ENCODE results near the gene PPP2R2C.

The PPP2R2C gene

DNA sequence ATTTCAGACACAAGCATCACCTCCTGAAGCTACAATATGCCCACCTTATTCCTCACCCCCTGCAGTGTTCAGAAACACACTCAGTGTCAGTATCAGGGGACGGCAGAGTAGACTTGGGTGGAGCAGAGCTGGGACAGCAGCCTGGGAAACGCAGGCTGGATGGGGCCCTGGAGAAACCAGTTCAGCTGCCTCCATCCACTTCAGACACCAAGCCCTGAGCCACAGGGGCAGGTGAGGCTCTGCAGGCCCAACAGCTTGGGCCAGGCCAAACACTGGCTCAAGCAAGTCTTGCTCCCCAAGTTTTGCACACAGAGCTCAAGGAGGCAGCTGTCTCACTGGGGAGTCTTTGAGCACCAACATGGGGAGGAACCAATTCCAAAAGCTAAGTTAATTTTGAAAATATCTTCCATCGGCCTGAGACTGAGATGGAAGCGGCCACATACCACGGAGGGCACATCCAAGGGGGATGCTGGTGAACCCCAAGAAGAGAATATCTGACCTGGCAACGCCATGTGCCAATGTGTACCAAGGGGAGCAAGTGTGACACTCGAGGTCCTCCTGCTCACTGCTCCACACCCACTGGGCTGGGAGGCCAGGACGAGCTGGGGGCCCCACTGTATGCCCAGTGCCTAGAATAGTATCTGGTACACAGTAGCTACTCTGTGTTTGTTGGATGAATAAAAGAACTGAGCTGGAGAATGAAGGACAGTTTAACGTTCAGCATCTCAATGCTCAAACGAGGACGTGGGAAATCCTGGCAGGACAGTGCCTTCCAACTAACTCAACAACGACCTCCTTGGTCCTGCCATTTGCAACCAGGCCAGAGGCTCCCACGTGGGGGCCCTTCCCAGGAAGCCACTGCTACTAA, 45.6 kb downstream of the PPP2R2C start:
- no peak for DNase-seq (ENCODE audit: extremely low read depth in 1 of 2, low read depth in 1 of 2)

DNA sequence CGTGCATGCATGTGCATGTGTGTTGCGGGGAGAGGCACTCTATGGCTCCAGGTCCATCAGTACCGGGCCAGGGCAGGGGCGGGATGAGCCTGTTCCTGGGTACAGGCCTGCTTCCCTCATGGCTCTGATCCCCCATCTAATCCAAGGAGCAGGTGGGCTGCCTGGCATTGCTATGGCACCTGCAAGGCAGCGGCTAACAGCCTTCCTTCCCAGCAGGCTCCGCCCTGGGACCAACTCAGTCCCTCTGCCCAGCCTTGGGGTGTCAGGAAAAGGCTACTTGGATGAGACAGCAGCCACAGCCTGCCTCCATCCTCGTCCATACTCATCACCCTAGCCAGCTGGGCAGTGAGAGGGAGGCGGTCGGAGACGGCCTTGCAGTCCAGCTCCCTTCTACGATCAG, 46.5 kb downstream of the PPP2R2C start:
- no peak for DNase-seq (ENCODE audit: extremely low read depth in 1 of 2, low read depth in 1 of 2)

DNA sequence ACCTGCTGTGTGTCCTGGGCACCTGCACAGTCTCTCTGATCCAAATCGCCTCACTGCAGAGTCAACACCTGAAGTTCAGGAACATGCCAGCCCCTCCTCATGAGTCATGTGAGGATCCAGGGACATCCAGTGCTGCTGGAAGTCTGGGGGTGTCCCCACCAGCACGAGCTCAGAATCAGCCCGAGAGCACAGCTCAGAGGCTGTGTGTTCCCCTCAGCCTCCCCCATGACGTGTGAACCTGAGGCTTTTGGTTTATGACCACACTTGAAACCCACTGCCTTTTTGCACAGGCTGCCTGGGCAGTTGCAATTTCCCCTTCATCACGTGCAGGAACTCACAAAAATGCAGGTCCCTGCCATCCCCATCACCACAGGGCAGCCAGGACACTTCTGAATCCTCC, 47.1 kb downstream of the PPP2R2C start:
- DNase-seq (ENCODE audit: extremely low read depth in 1 of 2, low read depth in 1 of 2) = no peak

DNA sequence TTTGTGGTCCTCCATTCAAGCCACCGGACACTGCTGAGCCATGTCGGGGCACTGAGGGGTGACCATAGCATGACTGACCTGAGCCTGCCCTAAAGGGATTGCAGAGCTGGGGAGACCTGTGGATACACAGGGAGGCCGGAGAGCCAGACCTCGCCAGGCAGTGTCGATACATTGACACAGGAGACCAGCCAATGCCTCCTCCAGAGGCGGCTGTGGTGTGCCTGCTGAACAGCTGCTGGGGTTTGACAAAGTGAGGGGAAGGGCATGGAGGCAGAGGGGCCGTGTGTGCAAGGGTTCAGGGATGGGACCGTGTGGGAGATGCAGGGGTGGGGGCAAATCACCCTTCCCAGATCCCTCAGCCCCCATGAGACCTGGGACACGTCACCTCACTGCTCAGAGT, 48.0 kb downstream of the PPP2R2C start:
- DNase-seq (ENCODE audit: extremely low read depth in 1 of 2, low read depth in 1 of 2) = no peak

DNA sequence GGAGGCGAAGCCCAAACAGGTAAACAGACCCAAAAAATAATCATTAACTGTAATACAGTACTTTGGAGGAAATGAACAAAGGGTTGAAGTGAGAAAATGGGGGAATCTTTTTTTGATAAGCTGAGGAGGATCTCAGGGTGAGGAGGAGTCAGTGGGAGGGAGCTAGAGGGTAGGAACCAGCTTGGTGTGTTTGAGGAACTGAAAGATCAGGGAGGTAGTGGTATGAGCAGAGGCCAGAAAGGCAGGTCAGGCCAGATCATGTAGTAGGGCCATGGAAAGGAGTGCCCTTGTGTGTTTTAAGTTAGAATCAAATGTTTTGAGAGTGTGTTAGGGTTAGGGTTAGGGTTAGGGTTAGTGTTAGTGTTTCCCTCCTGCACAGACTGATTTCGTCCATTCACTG, 48.8 kb downstream of the PPP2R2C start:
- no peak for DNase-seq (ENCODE audit: extremely low read depth in 1 of 2, low read depth in 1 of 2)

DNA sequence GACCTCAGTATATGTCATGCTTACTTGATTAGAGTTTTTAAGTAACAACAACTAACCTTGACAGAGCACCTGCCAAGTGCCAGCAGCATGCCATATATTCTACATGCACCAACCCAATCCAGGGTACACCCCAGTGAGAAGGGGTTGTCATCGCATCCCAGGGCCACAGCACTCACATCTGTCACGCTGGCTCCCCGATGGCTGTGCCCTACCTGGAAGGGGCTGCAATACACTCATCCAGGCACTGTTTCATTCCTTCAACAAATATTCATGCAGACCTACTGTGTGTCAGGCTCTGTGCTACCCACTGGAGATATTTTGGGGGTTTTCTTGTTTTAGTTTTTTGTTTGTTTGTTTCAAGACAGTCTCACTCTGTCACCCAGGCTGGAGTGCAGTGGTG, 49.5 kb downstream of the PPP2R2C start:
- DNase-seq (ENCODE audit: extremely low read depth in 1 of 2, low read depth in 1 of 2) = no peak

DNA sequence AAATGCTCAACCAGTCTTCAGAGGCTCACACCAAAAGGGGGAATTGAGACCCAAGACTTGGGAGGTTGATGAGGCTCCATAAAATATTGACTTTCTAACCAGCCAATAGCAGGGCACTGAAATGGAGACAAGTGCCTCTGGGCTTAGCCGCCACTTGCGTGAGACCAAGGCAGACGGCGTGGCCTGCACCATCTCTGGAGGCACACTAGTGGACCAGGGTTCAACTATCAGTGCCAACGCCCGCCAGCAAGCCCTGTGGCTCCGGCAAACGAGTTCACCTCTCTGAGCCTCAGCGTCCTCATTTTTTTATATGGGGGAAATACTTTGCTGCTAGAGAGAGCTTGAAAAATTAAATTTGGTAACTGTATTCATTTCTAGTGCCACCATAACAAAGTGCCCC, 50.3 kb downstream of the PPP2R2C start:
- DNase-seq (ENCODE audit: extremely low read depth in 1 of 2, low read depth in 1 of 2) = no peak

DNA sequence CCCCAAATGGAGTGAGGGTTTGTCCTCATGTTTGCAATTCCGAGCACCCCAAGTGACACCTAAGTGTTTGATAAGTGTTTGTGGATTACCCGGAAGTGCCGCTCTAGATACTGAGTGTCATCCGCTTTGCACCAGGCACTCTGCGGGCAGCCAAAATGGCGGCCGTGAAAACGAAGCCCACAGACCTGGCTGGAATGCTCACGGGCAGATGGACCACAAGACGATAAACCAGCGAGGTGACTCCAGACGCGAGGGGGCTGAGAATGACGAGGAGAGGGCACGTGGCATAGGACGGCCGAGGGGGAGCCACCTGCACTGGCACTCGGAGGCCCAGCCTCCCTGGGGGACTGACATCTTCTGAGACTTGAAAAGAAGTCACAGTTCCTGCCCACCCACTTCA, 51.0 kb downstream of the PPP2R2C start:
- DNase-seq (ENCODE audit: extremely low read depth in 1 of 2, low read depth in 1 of 2) = no peak

DNA sequence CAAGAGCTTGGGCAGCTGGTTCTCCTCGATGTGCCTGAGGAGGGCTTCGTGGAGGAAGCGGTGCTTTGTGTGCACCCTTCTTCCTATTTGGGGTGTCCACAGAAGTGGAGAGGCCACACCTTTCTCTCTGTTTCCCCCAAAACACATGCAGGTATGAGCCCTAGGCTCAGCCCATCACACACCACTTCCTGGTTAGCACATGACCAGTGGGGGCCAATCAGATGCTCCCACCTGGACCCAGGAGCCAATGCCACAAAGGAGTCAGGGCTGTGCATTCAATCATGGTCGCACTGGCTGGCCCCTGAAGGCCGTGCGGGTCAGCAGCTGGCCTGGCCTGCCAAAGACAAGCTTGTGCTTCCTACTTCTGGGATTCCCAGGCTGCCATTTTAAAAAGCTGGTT, 51.4 kb downstream of the PPP2R2C start:
- DNase-seq (ENCODE audit: extremely low read depth in 1 of 2, low read depth in 1 of 2) = no peak

DNA sequence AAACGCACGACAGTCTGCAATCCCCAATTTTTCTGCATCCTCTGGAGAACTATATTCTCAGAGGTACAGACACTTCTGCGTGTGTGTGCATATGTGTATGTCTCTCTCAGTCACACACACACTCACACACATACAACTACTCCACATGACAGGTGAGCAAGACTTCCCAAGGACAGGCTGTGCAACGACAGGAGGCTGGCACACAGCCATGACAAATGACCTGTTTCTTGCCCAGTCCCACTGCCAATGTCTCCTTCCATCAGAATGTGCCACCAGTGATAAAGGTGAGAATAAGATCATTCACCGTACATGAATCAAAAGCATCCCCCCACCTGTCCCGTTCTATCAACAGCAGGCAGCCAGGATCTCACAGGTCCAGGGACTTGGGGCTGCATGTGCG, 52.4 kb downstream of the PPP2R2C start:
- no peak for DNase-seq (ENCODE audit: extremely low read depth in 1 of 2, low read depth in 1 of 2)

DNA sequence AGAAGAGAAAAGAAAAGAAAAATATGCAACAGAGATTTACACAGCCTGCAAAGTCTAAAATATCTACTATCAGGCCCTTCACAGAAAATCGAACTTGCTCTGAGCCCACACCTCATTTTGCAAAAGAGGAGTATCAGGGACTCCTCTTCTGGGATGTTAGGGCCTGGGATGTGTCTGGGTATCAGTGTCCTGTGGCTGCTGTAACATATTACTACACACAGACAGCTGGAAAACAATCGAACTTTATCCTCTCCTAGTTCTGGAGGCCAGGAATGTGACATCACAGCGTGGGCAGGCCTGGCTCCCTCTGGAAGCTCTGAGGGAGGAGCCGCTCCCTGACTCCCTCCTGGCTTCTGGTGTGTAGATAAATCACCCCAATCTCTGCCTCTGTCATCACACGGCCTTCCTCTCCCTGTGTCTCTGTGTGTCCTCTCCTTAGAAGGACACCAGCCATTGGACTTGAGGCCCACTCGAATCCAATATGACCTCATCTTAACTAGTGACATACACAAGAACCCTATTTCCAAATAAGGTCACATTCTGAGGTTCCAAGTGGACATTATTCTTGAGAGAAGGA, 52.9 kb downstream of the PPP2R2C start:
- DNase-seq (ENCODE audit: extremely low read depth in 1 of 2, low read depth in 1 of 2) = no peak

DNA sequence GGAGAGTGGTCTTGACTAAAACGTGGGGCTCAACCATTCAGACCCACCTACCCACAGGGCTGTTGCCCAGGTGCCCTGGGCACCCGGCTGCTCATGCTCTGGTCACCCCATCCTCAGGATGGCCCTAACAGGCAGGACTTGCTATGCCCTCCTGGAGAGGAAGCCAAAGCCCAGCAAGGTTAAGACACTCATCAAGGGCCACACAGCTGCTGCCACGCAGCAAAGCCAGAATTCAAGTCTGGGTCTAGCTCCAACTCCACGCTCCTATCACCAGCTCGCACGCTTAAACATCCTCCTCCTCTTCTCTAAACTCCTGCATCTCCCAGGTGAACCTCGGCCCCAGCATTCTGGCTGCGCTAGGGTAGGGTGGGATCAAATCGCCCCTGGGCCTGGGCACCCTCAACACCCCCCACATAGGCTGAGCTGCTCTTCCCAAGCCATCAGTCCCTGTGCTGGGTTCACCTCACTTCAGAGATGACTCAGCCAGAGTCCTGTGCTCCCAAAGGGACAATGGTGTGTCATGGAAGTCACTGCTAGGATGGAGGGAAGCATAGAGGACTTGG, 54.1 kb downstream of the PPP2R2C start:
- DNase-seq (ENCODE audit: extremely low read depth in 1 of 2, low read depth in 1 of 2) = no peak

DNA sequence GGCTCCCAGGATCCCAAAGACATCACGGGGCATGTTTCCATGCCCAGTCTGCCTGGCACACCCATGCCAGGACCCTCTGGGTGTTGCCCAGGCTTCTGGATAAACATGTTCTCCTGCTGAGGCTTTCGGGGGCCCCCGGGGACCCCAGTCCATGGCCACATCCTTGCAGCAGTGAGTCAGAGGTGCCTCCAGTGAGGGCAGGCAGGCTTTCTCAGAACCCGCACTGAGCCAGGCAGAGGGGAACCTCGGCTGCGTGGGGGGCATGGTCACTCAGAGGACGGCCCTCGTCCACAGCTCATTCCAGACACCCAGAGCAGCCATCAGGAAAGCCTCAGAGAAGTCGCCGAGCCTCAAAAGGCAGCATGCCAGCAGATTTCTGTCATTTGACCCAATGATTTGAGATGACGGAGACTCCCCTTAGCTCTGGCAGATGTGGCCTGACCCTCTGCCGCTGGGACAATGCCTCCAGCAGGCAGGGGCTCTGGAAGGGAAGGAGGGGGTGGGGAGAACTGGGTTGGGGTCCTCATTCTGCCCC, 54.8 kb downstream of the PPP2R2C start:
- no peak for DNase-seq (ENCODE audit: extremely low read depth in 1 of 2, low read depth in 1 of 2)

DNA sequence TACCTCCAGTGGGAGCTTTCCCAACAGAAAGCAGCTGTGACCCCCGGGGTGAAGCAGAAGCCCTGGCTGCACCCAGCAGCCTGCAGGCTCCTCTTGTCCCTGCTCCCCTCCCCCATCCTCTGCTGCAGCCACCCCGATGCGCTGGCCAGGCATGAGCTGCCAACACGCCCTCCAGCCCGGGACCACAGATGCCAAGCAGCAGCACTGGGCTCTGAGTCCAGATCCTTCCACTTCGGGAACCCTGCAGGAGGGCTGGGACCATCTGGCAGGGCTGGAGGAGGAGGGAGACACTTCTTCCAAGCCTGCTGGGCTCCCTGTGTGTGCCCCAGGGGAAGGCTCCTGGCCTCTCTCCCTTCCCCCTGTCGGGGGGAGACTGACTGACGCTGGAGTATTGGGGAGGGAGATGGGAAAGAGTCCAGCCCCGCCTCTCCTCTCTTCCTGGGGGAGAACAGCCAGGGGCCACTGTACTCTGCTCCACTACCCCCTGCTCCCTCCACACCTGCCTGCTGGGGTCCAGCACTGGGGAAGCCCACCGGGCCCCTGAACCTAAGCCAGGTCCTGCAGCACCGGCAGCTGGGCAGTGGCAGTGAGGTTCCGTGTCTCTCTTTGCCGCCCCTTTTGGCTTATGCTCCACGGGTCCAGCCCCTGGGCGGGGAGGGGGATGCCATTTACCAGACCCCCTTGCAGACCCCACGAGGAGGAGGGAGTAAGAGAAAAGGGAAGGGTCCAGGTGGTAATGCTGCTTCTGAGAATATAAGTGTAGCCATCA, 55.7 kb downstream of the PPP2R2C start:
- DNase-seq (ENCODE audit: extremely low read depth in 1 of 2, low read depth in 1 of 2) = no peak

DNA sequence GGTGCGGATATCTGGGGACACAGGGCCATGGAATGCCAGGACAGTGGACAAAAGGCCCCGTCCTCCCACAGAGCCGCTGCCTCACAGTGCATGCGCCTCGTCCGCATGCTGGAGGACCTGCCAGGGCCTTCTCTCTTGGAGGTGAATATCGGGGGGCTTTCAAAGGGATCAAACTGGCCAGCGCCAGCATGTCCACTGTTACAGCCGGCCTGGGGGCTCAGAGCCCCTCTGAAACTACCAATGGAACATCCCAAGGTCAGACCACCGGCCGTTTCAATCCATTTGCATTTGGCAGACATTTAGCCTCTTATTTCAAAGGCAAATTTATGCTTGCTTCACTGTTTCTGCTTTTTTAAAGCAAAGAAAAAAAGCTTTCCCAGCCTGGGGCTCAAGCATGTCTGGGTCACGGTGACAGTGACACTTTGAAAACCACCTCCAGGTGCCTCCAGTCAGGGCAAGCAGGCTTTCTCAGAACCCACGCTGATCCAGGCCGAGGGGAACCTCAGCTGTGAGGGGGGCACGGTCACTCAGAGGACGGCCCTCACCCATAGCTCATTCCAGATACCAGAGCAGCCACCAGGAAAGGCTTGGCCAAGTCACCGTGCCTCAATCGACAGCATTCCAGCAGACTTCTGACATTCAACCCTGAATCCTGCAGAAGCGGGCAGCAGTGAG, 57.2 kb downstream of the PPP2R2C start:
- no peak for DNase-seq (ENCODE audit: extremely low read depth in 1 of 2, low read depth in 1 of 2)

DNA sequence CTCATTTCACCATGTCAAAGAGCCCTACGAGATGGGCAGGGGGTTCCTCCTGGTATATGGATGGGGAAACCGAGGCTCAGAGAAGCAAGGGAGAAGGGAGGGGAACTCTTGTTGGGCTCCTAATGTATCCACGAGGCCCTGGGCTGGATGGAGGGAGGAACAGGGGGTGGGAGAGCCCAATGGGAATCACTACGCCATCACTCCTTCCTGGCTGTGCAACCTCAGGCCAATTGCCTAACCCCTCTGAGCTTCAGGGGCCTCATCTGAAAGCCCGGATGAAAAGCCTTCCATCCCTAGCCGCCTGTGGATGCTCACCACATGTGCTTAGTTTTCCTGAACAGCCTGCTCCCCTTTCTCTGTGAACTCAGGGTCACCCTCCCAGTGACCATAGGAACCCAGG, 57.8 kb downstream of the PPP2R2C start:
- DNase-seq (ENCODE audit: extremely low read depth in 1 of 2, low read depth in 1 of 2) = no peak

DNA sequence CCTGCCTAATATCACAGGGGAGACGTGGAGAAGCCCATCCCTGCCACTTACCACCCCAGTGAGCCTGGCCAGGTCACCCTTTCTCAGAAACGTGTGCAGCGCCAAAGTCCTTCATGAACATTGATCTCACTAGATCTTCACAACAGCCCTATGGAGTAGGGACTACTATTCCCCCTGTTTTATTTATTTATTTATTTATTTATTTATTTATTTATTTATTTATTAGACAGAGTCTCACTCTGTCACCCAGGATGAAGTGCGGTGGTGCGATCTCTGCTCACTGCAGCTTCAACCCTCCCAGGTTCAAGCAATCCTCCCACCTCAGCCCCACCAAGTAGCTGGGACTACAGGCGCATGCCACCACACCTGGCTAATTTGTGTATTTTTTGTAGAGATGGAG, 61.8 kb downstream of the PPP2R2C start:
- DNase-seq (ENCODE audit: extremely low read depth in 1 of 2, low read depth in 1 of 2) = no peak

DNA sequence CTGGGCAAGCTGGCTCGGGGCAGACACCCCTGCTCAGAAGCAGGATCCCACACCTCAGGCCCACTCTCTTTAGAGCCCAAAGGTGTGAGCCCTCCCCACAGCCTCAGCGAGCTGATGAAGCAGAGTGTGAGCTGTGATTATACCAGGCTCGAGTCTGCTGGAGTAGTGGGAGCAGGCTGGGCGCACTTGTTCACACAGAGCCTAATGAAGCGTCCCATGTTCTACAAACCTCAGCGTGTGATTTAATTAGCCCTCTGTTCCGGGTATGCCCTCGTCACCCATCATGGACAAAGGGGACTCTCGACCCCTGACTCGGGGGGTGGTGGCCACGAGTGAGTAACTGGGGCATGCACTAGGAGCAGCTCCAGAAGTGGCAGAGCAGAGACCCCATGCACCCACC, 62.3 kb downstream of the PPP2R2C start:
- no peak for DNase-seq (ENCODE audit: extremely low read depth in 1 of 2, low read depth in 1 of 2)

DNA sequence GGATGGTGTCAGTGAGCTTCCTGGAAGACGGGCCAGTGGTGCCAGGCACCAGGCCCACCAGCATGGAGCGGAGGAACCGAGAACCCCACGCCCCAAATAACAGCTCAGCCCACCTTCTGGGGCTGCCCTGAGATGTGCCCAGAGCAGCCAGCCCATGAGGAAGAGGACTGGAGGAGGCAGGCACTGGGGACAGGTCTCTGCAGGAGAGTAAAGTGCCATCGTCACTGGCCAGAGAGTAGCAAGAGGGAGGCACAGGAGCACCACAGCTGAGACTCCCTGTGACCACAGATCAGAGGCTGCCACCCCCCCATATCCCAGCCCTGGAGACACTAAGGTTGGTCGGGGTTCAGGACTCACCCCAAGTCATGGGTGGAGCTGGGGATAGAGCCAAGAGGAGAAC, 63.0 kb downstream of the PPP2R2C start:
- no peak for DNase-seq (ENCODE audit: extremely low read depth in 1 of 2, low read depth in 1 of 2)

DNA sequence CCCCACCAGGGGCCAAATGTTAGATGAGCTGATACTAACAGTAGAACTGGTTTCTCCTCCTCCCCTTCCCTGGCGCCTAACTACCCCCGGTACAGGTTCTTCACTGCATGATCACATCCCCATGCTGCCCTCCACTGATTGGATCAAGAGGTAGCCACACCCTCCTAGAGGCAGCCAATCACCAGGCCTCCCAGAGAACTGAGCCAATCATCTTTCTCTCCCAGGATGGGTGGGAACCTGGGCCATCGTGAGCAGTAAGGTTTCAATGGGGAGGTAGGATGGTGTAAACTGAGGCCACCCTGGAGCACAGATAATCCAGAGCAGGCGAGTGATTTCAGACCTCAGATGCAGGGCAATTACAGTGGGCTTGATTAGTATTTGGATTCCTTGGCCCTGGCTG, 64.2 kb downstream of the PPP2R2C start:
- no peak for DNase-seq (ENCODE audit: extremely low read depth in 1 of 2, low read depth in 1 of 2)

DNA sequence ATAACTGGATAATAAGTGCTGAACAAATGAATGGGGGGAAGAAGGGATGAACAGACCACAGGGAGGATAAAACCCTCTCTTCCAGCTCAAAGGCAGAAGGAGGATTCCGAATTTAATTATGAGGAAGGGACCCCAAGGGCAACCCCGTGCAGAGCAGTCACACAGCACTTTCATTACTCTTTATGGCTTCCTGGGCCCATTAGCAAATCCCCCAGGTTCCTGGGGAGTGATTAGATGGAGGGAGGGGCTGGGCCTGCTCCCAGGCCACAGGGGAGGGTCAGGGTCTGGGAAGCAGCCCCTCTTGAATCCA, 67.1 kb downstream of the PPP2R2C start:
- DNase-seq (ENCODE audit: extremely low read depth in 1 of 2, low read depth in 1 of 2) = no peak
